GM12873 (cell line): Measurements from ENCODE around the gene GPD2.

Experiments
- CTCF ChIP-seq: IDR thresholded peaks from 2 replicates; pipeline ENCODE4 v1.5.1; 2012; ENCODE audit warnings: low read depth, mild to moderate bottlenecking, moderate library complexity, low read length, control low read depth; ENCODE audit not compliant: insufficient read depth; ENCODE audit errors: missing control alignments

The GPD2 gene

GRCh38 chr2:156399950-156400705 is 36.1 kb upstream of the GPD2 start:
- TF ChIP-seq CTCF, result no peak

GRCh38 chr2:156400706-156401678 is 35.2 kb upstream of the GPD2 start:
- TF ChIP-seq CTCF, result no peak

GRCh38 chr2:156401861-156402260 is 34.3 kb upstream of the GPD2 start:
- no peak for TF ChIP-seq CTCF

GRCh38 chr2:156405586-156405985 is 30.6 kb upstream of the GPD2 start:
- no peak for TF ChIP-seq CTCF

- no peak for TF ChIP-seq CTCF
Observed at GRCh38 chr2:156411835-156412234, 24.3 kb upstream of the GPD2 start.

- TF ChIP-seq CTCF, result no peak
Observed at GRCh38 chr2:156421851-156422250, 14.3 kb upstream of the GPD2 start.

- TF ChIP-seq CTCF, result no peak
Observed at GRCh38 chr2:156423674-156424282, 12.4 kb upstream of the GPD2 start.
